Trophoblast cell (in vitro differentiated cells and primary cell): ENCODE data around the gene TMEM145.

Experiments
- DNase-seq, 2 donors: peaks; one replicate each; pipeline ENCODE4 v3.0.0-alpha.2; 2016
- H2AFZ ChIP-seq: 2 replicates; pipeline ENCODE4 v1.6.1; 2013; ENCODE audit warnings: low read length, moderate library complexity, mild to moderate bottlenecking; ENCODE audit not compliant: insufficient read depth, poor library complexity
- H2AK5ac ChIP-seq: 2 replicates; pipeline ENCODE4 v1.6.1; 2013; ENCODE audit warnings: mild to moderate bottlenecking, low read length
- H2BK120ac ChIP-seq: 2 replicates; pipeline ENCODE4 v1.6.1; 2013; ENCODE audit warnings: low read length, mild to moderate bottlenecking, moderate library complexity; ENCODE audit not compliant: insufficient read depth, poor library complexity
- H2BK12ac ChIP-seq: 2 replicates; pipeline ENCODE4 v1.6.1; 2013; ENCODE audit warnings: mild to moderate bottlenecking, low read length, moderate library complexity
- H2BK5ac ChIP-seq: 2 replicates; pipeline ENCODE4 v1.6.1; 2013; ENCODE audit warnings: low read length, low read depth, moderate library complexity, mild to moderate bottlenecking; ENCODE audit not compliant: poor library complexity
- H3K14ac ChIP-seq: 2 replicates; pipeline ENCODE4 v1.6.1; 2013; ENCODE audit warnings: mild to moderate bottlenecking, low read length
- H3K18ac ChIP-seq: 2 replicates; pipeline ENCODE4 v1.6.1; 2013; ENCODE audit warnings: mild to moderate bottlenecking, low read length
- H3K23ac ChIP-seq: 2 replicates; pipeline ENCODE4 v1.6.1; 2013; ENCODE audit warnings: low read length
- H3K27ac ChIP-seq: 2 replicates; pipeline ENCODE4 v1.5.1; 2013; ENCODE audit warnings: low read depth, mild to moderate bottlenecking, inconsistent platforms, low read length, moderate library complexity
- H3K27me3 ChIP-seq: 2 replicates; pipeline ENCODE4 v1.6.1; 2013; ENCODE audit warnings: inconsistent platforms, mild to moderate bottlenecking, low read length, moderate library complexity; ENCODE audit not compliant: insufficient read depth
- H3K36me3 ChIP-seq, 2 experiments: 1 replicate in 1 of 2; 2 replicates in 1 of 2; pipeline ENCODE4 v1.6.1; 2013; ENCODE audit warnings: low read length in 2 of 2, mild to moderate bottlenecking in 2 of 2, moderate library complexity in 1 of 2; ENCODE audit not compliant: insufficient read depth in 2 of 2, control insufficient read depth in 1 of 2
- H3K4ac ChIP-seq: 2 replicates; pipeline ENCODE4 v1.6.1; 2013; ENCODE audit warnings: low read depth, mild to moderate bottlenecking, low read length, moderate library complexity
- H3K4me1 ChIP-seq, 2 experiments: 1 replicate in 1 of 2; 2 replicates in 1 of 2; pipeline ENCODE4 v1.6.1; 2013; ENCODE audit warnings: low read length in 2 of 2, mild to moderate bottlenecking in 2 of 2, moderate library complexity in 1 of 2; ENCODE audit not compliant: insufficient read depth in 2 of 2, control insufficient read depth in 1 of 2
- H3K4me2 ChIP-seq: 2 replicates; pipeline ENCODE4 v1.6.1; 2013; ENCODE audit warnings: inconsistent platforms, mild to moderate bottlenecking, low read length, moderate library complexity
- H3K4me3 ChIP-seq: 2 replicates; pipeline ENCODE4 v1.5.1; 2013; ENCODE audit warnings: mild to moderate bottlenecking, low read depth, low read length, inconsistent platforms
- H3K79me1 ChIP-seq: one replicate; pipeline ENCODE4 v1.6.1; 2013; ENCODE audit warnings: low read length
- H3K79me2 ChIP-seq: 2 replicates; pipeline ENCODE4 v1.6.1; 2013; ENCODE audit warnings: low read length, mild to moderate bottlenecking; ENCODE audit not compliant: control insufficient read depth, insufficient read depth, poor library complexity
- H3K9ac ChIP-seq: 2 replicates; pipeline ENCODE4 v1.6.1; 2013; ENCODE audit warnings: mild to moderate bottlenecking, low read length
- H3K9me3 ChIP-seq: 2 replicates; pipeline ENCODE4 v1.6.1; 2013; ENCODE audit warnings: low read depth, mild to moderate bottlenecking, control low read depth, inconsistent platforms, low read length; ENCODE audit not compliant: insufficient read depth
- H4K12ac ChIP-seq: 2 replicates; pipeline ENCODE4 v1.6.1; 2013; ENCODE audit warnings: low read depth, mild to moderate bottlenecking, low read length, moderate library complexity
- H4K8ac ChIP-seq: 2 replicates; pipeline ENCODE4 v1.6.1; 2013; ENCODE audit warnings: low read depth, mild to moderate bottlenecking, low read length, moderate library complexity
- H4K91ac ChIP-seq: one replicate; pipeline ENCODE4 v1.6.1; 2013; ENCODE audit warnings: low read depth, mild to moderate bottlenecking, low read length, moderate library complexity
- WGBS: extraction: QIAGEN DNeasy Blood & Tissue Kit; methylation state at CpG from one replicate; pipeline ENCODE4 v1.1.7; 2013; ENCODE audit warnings: missing lambda C conversion rate; ENCODE audit not compliant: insufficient read length, insufficient coverage; ENCODE audit errors: extremely low coverage; 5-methylcytosine and 5-hydroxymethylcytosine counted together

TMEM145 gene

DNA sequence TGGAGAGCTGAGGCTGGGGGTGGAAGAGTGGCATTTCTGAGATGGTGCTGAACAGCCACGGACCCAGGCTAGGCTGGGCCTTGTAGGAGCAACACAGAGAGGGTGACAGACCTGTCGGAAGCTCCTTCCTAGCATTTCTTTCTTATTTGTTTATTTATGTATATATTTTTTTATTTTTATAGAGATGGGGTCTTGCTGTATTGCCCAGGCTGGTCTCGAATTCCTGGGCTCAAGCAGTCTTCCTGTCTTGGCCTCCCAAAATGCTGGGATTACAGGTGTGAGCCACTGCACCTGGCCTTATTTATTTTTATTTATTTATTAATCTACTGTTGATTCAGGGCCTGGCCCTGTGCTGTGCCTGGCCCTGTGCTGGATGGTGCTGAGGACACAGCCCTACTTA is 37.6 kb upstream of the TMEM145 start:
- H2AFZ ChIP-seq = no peak overlapping the region
- no peak overlapping the region for H3K9ac ChIP-seq
- no CpG with 5 or more reads among the region's 3 CpGs for WGBS
- H3K23ac ChIP-seq = no peak overlapping the region
- no peak overlapping the region for H2BK12ac ChIP-seq
- H3K4ac ChIP-seq = no peak overlapping the region
- no peak for DNase-seq
- no peak overlapping the region for H3K14ac ChIP-seq
- no peak overlapping the region for H2BK120ac ChIP-seq
- no peak overlapping the region for H2BK5ac ChIP-seq
- no peak overlapping the region for H3K4me3 ChIP-seq
- H4K8ac ChIP-seq = no peak overlapping the region
- peaks cover 1% of the 10 kb centered on the region for H3K79me2 ChIP-seq
- H3K27ac ChIP-seq = no peak overlapping the region
- no peak overlapping the region for H3K4me2 ChIP-seq
- H2AK5ac ChIP-seq = no peak overlapping the region
- peaks cover 2% of the 10 kb centered on the region for H3K9me3 ChIP-seq
- peaks cover 9% of the 10 kb centered on the region for H3K79me1 ChIP-seq
- H3K27me3 ChIP-seq = no peaks in the 10 kb centered on the region
- H4K12ac ChIP-seq = no peak overlapping the region
- H3K18ac ChIP-seq = peak overlapping the region; percentile 21
- H3K4me1 ChIP-seq = peaks cover 12 to 17% of the 10 kb centered on the region in 2 experiments
- H4K91ac ChIP-seq = no peak overlapping the region
- H3K36me3 ChIP-seq = peaks cover 35 to 41% of the 10 kb centered on the region in 2 experiments

DNA sequence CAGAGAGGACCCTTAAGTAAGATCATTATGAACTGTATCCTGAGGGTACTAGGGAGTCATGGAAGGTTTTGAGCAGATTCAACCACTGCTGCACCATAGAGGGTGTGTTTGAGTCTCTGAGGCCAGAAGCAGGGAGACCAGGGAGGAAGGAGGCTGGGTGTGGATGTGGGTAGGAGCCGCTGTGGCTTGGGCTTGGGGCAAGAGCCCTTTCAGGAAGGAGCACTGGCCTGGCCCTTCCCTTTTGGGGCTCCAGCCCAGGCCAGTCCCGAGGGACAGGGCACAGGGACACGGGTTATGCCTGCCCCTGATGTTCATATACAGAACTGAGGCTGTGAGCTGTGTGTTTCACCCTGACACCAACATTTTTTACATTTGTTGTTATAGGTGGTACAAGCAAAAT is 36.8 kb upstream of the TMEM145 start:
- Histone ChIP-seq H3K79me2 (peaks cover 3% of the 10 kb centered on the region), H3K9ac (no peak overlapping the region), H2BK5ac (no peak overlapping the region), H3K4me2 (no peak overlapping the region), H3K9me3 (no peaks in the 10 kb centered on the region), H3K4me1 (peaks cover 12 to 17% of the 10 kb centered on the region in 2 experiments), H3K23ac (no peak overlapping the region), H3K18ac (no peak overlapping the region), H2BK120ac (no peak overlapping the region), H2AFZ (no peak overlapping the region), H4K12ac (no peak overlapping the region), H3K14ac (no peak overlapping the region), H3K27me3 (no peaks in the 10 kb centered on the region), H4K91ac (no peak overlapping the region), H3K4me3 (no peak overlapping the region), H2AK5ac (no peak overlapping the region), H3K36me3 (peaks cover 35 to 41% of the 10 kb centered on the region in 2 experiments), H3K79me1 (peaks cover 13% of the 10 kb centered on the region), H2BK12ac (no peak overlapping the region), H3K4ac (no peak overlapping the region), H3K27ac (no peak overlapping the region), H4K8ac (no peak overlapping the region)
- no CpG with 5 or more reads among the region's 3 CpGs for WGBS
- DNase-seq = no peak

DNA sequence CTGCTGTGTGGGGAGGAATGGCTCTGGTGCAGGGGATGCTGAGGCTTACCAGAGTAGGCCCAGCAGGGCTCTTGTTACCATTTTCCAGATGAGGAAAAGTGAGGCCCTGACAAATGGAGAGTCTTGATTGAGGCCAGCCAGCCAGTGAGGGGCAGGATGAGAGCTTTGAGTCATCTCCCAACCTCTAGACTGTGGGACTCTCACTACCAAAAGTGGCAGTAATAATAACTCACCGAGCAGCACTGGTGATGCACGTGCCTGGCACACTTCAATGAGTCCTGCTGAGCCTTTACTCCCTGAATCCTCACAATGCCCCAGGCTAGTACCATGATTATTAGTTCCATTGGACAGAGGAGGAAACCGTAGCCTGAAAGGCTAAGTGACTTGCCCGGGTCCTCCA is 36.3 kb upstream of the TMEM145 start:
- no peak overlapping the region for H2AK5ac ChIP-seq
- H3K79me2 ChIP-seq = peaks cover 3% of the 10 kb centered on the region
- H4K8ac ChIP-seq = no peak overlapping the region
- no peak overlapping the region for H4K91ac ChIP-seq
- H2AFZ ChIP-seq = no peak overlapping the region
- no peak overlapping the region for H2BK120ac ChIP-seq
- DNase-seq = no peak
- H3K14ac ChIP-seq = no peak overlapping the region
- no peak overlapping the region for H2BK5ac ChIP-seq
- H2BK12ac ChIP-seq = no peak overlapping the region
- H3K9ac ChIP-seq = no peak overlapping the region
- H3K4me1 ChIP-seq = peaks cover 16 to 22% of the 10 kb centered on the region in 2 experiments
- H3K23ac ChIP-seq = no peak overlapping the region
- no peak overlapping the region for H4K12ac ChIP-seq
- H3K4ac ChIP-seq = no peak overlapping the region
- WGBS = no CpG with 5 or more reads among the region's 4 CpGs
- H3K4me2 ChIP-seq = no peak overlapping the region
- no peak overlapping the region for H3K4me3 ChIP-seq
- H3K27me3 ChIP-seq = no peaks in the 10 kb centered on the region
- H3K18ac ChIP-seq = no peak overlapping the region
- H3K36me3 ChIP-seq = peaks cover 32 to 38% of the 10 kb centered on the region in 2 experiments
- H3K9me3 ChIP-seq = no peaks in the 10 kb centered on the region
- no peak overlapping the region for H3K27ac ChIP-seq
- H3K79me1 ChIP-seq = peaks cover 18% of the 10 kb centered on the region

DNA sequence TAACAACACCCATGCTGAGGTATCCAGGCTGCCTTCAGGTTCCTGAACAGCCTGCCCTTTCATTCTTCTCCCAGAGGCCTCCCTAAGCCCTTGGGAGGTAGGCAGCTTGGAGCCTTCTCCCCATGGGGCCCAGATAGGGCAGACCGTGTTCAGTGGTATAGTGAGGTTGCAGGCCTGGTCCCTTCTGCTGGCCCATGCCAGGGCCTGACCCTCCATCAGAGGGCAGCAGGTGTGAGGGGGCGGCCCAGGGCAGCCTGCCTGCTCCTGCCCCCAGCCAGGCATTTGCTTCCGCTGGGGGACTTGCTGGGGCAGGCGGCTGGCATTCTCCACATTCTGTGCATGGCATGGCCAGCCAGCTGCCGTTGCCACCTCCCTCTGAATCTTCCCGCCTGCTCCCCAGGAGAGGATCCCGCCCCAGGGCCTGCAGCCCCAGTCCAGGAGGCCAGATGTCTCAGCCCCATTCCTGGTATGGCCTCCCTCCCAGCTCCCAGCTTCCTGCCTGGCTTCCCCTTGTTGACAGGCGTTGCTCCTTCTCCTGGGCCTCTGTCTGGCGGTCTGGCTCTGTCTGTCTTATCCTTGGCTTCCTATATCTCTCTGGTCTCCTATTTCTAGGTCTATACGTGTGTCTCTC is 35.2 kb upstream of the TMEM145 start:
- Histone ChIP-seq H2BK12ac (no peak overlapping the region), H4K12ac (peak overlapping the region; percentile 36), H3K4me1 (peaks cover 23 to 32% of the 10 kb centered on the region in 2 experiments), H2BK5ac (no peak overlapping the region), H2AFZ (peak overlapping the region; percentile 6), H4K91ac (no peak overlapping the region), H3K27ac (peak overlapping the region; percentile 7), H3K18ac (peak overlapping the region; percentile 34), H3K4me2 (no peak overlapping the region), H4K8ac (no peak overlapping the region), H3K4ac (no peak overlapping the region), H3K36me3 (peaks cover 21 to 27% of the 10 kb centered on the region in 2 experiments), H3K9ac (peak overlapping the region; percentile 10), H3K14ac (no peak overlapping the region), H3K23ac (no peak overlapping the region), H3K4me3 (no peak overlapping the region), H3K27me3 (no peaks in the 10 kb centered on the region), H2BK120ac (no peak overlapping the region), H3K79me2 (peaks cover 3% of the 10 kb centered on the region), H3K79me1 (peaks cover 22% of the 10 kb centered on the region), H3K9me3 (no peaks in the 10 kb centered on the region), H2AK5ac (no peak overlapping the region)
- no peak for DNase-seq
- no CpG with 5 or more reads among the region's 10 CpGs for WGBS
